HepG2 (cell line): ENCODE results near the gene CDH2. TPM values are rescaled to one million over a fixed set of nuclear protein-coding genes. Genes with fewer than 3 reads are reported as not detected.
A peak's percentile ranks its signal among the peaks of the same experiment; 100 is the strongest.

Experiments used
- ATAC-seq: fragments of 200-7000 bp; cut with Tn5 transposase; 3 replicates; pipeline ENCODE4 v1.9.1; 2020; ENCODE audit warnings: mild to moderate bottlenecking, moderate library complexity
- BruUV-seq: library from RNA; stranded (reverse); fragments of 400-500 nt; replicated peaks from 2 replicates; lab custom pipeline; 2021; lab: Mats Ljungman, UMichigan
- CTCF ChIA-PET: fragments of 300-600 bp; formaldehyde crosslinking; extraction: SDS; loops from one replicate; lab custom pipeline; 2021; ENCODE audit warnings: low total read pairs, inconsistent platforms, low intra/inter-chr PET ratio; lab: Yijun Ruan, JAX
- POLR2A ChIA-PET: fragments of 350-600 bp; sonication (Branson Sonifier 250); formaldehyde crosslinking; loops from one replicate; lab custom pipeline; 2020; ENCODE audit warnings: antibody characterized with exemption, inconsistent platforms; lab: Yijun Ruan, JAX
- DNase-seq: peaks from one replicate; pipeline ENCODE4 v3.0.0-alpha.2; 2015; ENCODE audit warnings: low spot score
- FAIRE-seq: peaks from 3 replicates; lab custom pipeline; 2011; peaks lifted over from hg19 to GRCh38; lab: Jason Lieb, UNC
- H2AFZ ChIP-seq: one replicate; pipeline ENCODE4 v1.6.1; 2011; ENCODE audit warnings: low read length, inconsistent platforms
- H3K27ac ChIP-seq: fragments of 300-600 bp; 3 replicates; pipeline ENCODE4 v1.8.0; 2011; ENCODE audit warnings: mixed run types, mild to moderate bottlenecking, mixed read lengths, low read length, inconsistent platforms; ENCODE audit not compliant: insufficient read depth; ENCODE audit errors: extremely low read length
- H3K27me3 ChIP-seq, 2 experiments: fragments of 200-600 bp in 1 of 2; 2 replicates in 1 of 2; 3 replicates in 1 of 2; pipeline versions ENCODE4 v1.6.0 to v1.8.0; 2011; ENCODE audit warnings: low read length in 2 of 2, mild to moderate bottlenecking in 2 of 2, moderate library complexity in 2 of 2, inconsistent platforms in 1 of 2; ENCODE audit not compliant: insufficient read depth in 2 of 2, control insufficient read depth in 1 of 2
- H3K36me3 ChIP-seq, 2 experiments: fragments of 200-600 bp in 1 of 2; replicated peaks in 1 of 2; 2 replicates in 1 of 2; 3 replicates in 1 of 2; pipeline versions ENCODE4 v1.5.1 to v1.8.0; 2011; ENCODE audit warnings: low read length in 2 of 2, inconsistent platforms in 1 of 2; ENCODE audit not compliant: insufficient read depth in 2 of 2, control insufficient read depth in 1 of 2
- H3K4me1 ChIP-seq: 2 replicates; pipeline ENCODE4 v1.5.1; 2012; ENCODE audit warnings: low read length, inconsistent platforms; ENCODE audit not compliant: insufficient read depth
- H3K4me2 ChIP-seq: 2 replicates; pipeline ENCODE4 v1.6.0; 2011; ENCODE audit warnings: low read depth, low read length, inconsistent platforms
- H3K4me3 ChIP-seq, 3 experiments: fragments of 200-600 bp in 1 of 3; sonication (generic), shearing (Covaris generic) in 1 of 3; replicated peaks in 1 of 3; 2 replicates each; pipeline ENCODE4 v1.5.1; 2011 to 2016; ENCODE audit warnings: low read length in 3 of 3, inconsistent platforms in 2 of 3, low read depth in 2 of 3, mild to moderate bottlenecking in 2 of 3, control low read depth in 1 of 3, mixed read lengths in 1 of 3; ENCODE audit not compliant: insufficient read depth in 1 of 3
- H3K79me2 ChIP-seq: one replicate; pipeline ENCODE4 v1.6.1; 2011; ENCODE audit warnings: low read length, inconsistent platforms; ENCODE audit not compliant: insufficient read depth
- H3K9ac ChIP-seq: 2 replicates; pipeline ENCODE4 v1.6.0; 2011; ENCODE audit warnings: mild to moderate bottlenecking, low read depth, low read length, inconsistent platforms; ENCODE audit not compliant: insufficient read depth
- H3K9me3 ChIP-seq: 2 replicates; pipeline ENCODE4 v1.5.1; 2012; ENCODE audit warnings: mild to moderate bottlenecking, low read length
- H4K20me1 ChIP-seq: 2 replicates; pipeline ENCODE4 v1.6.0; 2011; ENCODE audit warnings: inconsistent platforms, mild to moderate bottlenecking, low read length, moderate library complexity; ENCODE audit not compliant: insufficient read depth
- ARID3A ChIP-seq: IDR thresholded peaks from 2 replicates; pipeline ENCODE4 v1.6.1; 2012; ENCODE audit warnings: low read depth, low read length, improper control_type of control experiment
- GATAD2A ChIP-seq: IDR thresholded peaks from 2 replicates; pipeline ENCODE4 v1.6.1; 2016
- HDAC1 ChIP-seq: sonication (generic); formaldehyde crosslinking; IDR thresholded peaks from 2 replicates; pipeline ENCODE4 v1.5.1; 2020; ENCODE audit warnings: mild to moderate bottlenecking, missing genetic modification reagents
- HMG20A ChIP-seq: IDR thresholded peaks from 2 replicates; pipeline ENCODE4 v1.6.1; 2016; ENCODE audit warnings: borderline replicate concordance
- KDM2A ChIP-seq: sonication (generic); formaldehyde crosslinking; IDR thresholded peaks from 2 replicates; pipeline ENCODE4 v1.4.0; 2020; ENCODE audit warnings: low read depth, missing genetic modification reagents, borderline replicate concordance
- MBD4 ChIP-seq: IDR thresholded peaks from 2 replicates; pipeline ENCODE4 v1.6.1; 2012; ENCODE audit warnings: low read length, inconsistent platforms, borderline replicate concordance
- MED1 ChIP-seq: sonication (generic); formaldehyde crosslinking; IDR thresholded peaks from 2 replicates; pipeline ENCODE4 v1.4.0; 2020; ENCODE audit warnings: missing genetic modification reagents
- MEF2D ChIP-seq: sonication (generic); formaldehyde crosslinking; IDR thresholded peaks from 2 replicates; pipeline ENCODE4 v1.5.1; 2020; ENCODE audit warnings: mild to moderate bottlenecking, missing genetic modification reagents
- MEIS2 ChIP-seq: sonication (generic); formaldehyde crosslinking; IDR thresholded peaks from 2 replicates; pipeline ENCODE4 v1.9.0; 2021; ENCODE audit warnings: mild to moderate bottlenecking, missing genetic modification reagents
- MXD4 ChIP-seq: IDR thresholded peaks from 2 replicates; pipeline ENCODE4 v1.6.1; 2016; ENCODE audit warnings: mild to moderate bottlenecking, missing biosample characterization, missing genetic modification reagents
- NKX3-1 ChIP-seq: sonication (generic); formaldehyde crosslinking; IDR thresholded peaks from 2 replicates; pipeline ENCODE4 v1.5.0; 2020; ENCODE audit warnings: missing genetic modification reagents
- NR2F1 ChIP-seq, 2 experiments: fragments of 450-650 bp in 1 of 2; formaldehyde crosslinking in 1 of 2; IDR thresholded peaks; 2 replicates each; pipeline versions ENCODE4 v1.5.0 to v1.6.1; 2016 to 2020; ENCODE audit warnings: mild to moderate bottlenecking in 1 of 2, missing compliant biosample characterization in 1 of 2, missing genetic modification reagents in 1 of 2, moderate library complexity in 1 of 2
- NR2F6 ChIP-seq, 2 experiments: IDR thresholded peaks; 2 replicates each; pipeline ENCODE4 v1.6.1; 2016; ENCODE audit warnings: antibody characterized with exemption in 1 of 2, mild to moderate bottlenecking in 1 of 2
- PHF21A ChIP-seq: sonication (generic); formaldehyde crosslinking; IDR thresholded peaks from 2 replicates; pipeline ENCODE4 v1.5.0; 2020; ENCODE audit warnings: mild to moderate bottlenecking, missing genetic modification reagents
- SIX4 ChIP-seq: sonication (generic); formaldehyde crosslinking; IDR thresholded peaks from 2 replicates; pipeline ENCODE4 v1.4.0; 2020; ENCODE audit warnings: missing genetic modification reagents
- THRA ChIP-seq: sonication (generic); formaldehyde crosslinking; IDR thresholded peaks from 2 replicates; pipeline ENCODE4 v1.4.0; 2020; ENCODE audit warnings: missing genetic modification reagents, borderline replicate concordance
- ZNF10 ChIP-seq: sonication (generic); formaldehyde crosslinking; IDR thresholded peaks from 2 replicates; pipeline ENCODE4 v1.4.0; 2020; ENCODE audit warnings: mild to moderate bottlenecking, low read depth, missing genetic modification reagents, borderline replicate concordance
- ZNF331 ChIP-seq: sonication (generic); formaldehyde crosslinking; IDR thresholded peaks from 2 replicates; pipeline ENCODE4 v1.4.0; 2020; ENCODE audit warnings: missing genetic modification reagents
- ZNF350 ChIP-seq: sonication (generic); formaldehyde crosslinking; IDR thresholded peaks from 2 replicates; pipeline ENCODE4 v1.4.0; 2020; ENCODE audit warnings: mild to moderate bottlenecking, low read depth, missing genetic modification reagents, borderline replicate concordance
- ZNF790 ChIP-seq: sonication (generic); formaldehyde crosslinking; IDR thresholded peaks from 2 replicates; pipeline ENCODE4 v1.8.0; 2022; ENCODE audit warnings: missing genetic modification reagents, mild to moderate bottlenecking, borderline replicate concordance
- WGBS: methylation state at CpG from one replicate; pipeline ENCODE4 v1.1.6; 2017; ENCODE audit warnings: low lambda C conversion rate; 5-methylcytosine and 5-hydroxymethylcytosine counted together
- in situ Hi-C: cut with HindIII; loops from 2 replicates; pipeline ENCODE4 v1.10.0; 2017; ENCODE audit warnings: low pct_unique_long_range_greater_than_20kb; ENCODE audit not compliant: extremely low pct_ligation_motif_present
- intact Hi-C: fragments of 100-400 bp; cut with micrococcal nuclease; formaldehyde crosslinking; loops from one replicate; pipeline ENCODE4 v1.10.0; 2022; ENCODE audit not compliant: unreplicated experiment
- polyA plus RNA-seq, 8 experiments: library from polyadenylated mRNA; depleted of rRNA in 3 of 8; stranded (reverse) in 7 of 8; unstranded in 1 of 8; fragments of >200 nt; fragmentation: Illumina TruSeq in 4 of 8; extraction: Trizol in 4 of 8; gene quantifications; 2 replicates each; pipeline versions ENCODE4 v1.2.1 to v1.2.3, GENCODE V29; 2011 to 2016; ENCODE audit warnings: low read depth in 4 of 8, missing spikeins in 1 of 8, mixed read lengths in 1 of 8; ENCODE audit not compliant: insufficient read depth in 1 of 8
- total RNA-seq, 5 experiments: library from RNA; depleted of rRNA; stranded (reverse); fragments of >200 nt; fragmentation: Illumina TruSeq; extraction: Trizol; gene quantifications; 2 replicates each; pipeline ENCODE4 v1.2.3, GENCODE V29; 2016; ENCODE audit warnings: low read depth in 1 of 5

The CDH2 gene
- total and polyA plus RNA-seq, 2 of the 13 experiments (the other 11 are each of a cell fraction or from before 2014, with no cell fraction given) = 18.6 to 36.1 TPM

GRCh38 chr18:28128659-28128980 lies 48.3 kb downstream of the CDH2 start (continued):
- TF ChIP-seq PHF21A (CRISPR knock-in tag) = 0 out of 2 replicates have a peak, but pooled peaks have one; percentile 7
- TF ChIP-seq ZNF10 (CRISPR knock-in tag) = no peak
- TF ChIP-seq NR2F1 (CRISPR knock-in tag; IDR thresholded peaks at IDR 0.05) = 0 out of 4 replicates have a peak, but pooled peaks of 1 of the 2 experiments have one; percentile 4
- TF ChIP-seq MXD4 (CRISPR knock-in tag) = 0 out of 2 replicates have a peak, but pooled peaks have one; percentile 9
- 0 out of 2 replicates have a peak, but pooled peaks have one; percentile 3 for TF ChIP-seq KDM2A

- intact Hi-C loops (loop anchor here (1.0 to 5.0 kb wide), 5 partner anchors 37 to 160 kb away; no protein-coding TSS in a partner anchor), in situ Hi-C loops (no loop called here)
- peak overlapping the region; percentile 65 for H3K27ac ChIP-seq
- H2AFZ ChIP-seq = no peak overlapping the region
- no peaks in the 10 kb centered on the region for H4K20me1 ChIP-seq
- WGBS = 1% methylated on average over 5 of the region's 5 CpGs
- FAIRE-seq (peak; percentile 69), ATAC-seq (peak; percentile 93), DNase-seq (peak; percentile 92)
- peaks cover 60% of the 10 kb centered on the region for H3K4me1 ChIP-seq
- H3K4me2 ChIP-seq = peak overlapping the region; percentile 66
- peaks cover 11% of the 10 kb centered on the region for H3K79me2 ChIP-seq
- peak overlapping the region in 2 of 3 experiments; percentile 14 to 54; a peak in 3 of 6 replicates for H3K4me3 ChIP-seq
- POLR2A ChIA-PET = interaction anchor here (0.7 to 3.9 kb wide), 13 partner anchors 13 to 50 kb away, joined by 3 to 24 read pairs (median 4); partner anchors contain the start of gene CDH2
- no peaks in the 10 kb centered on the region for H3K9me3 ChIP-seq
- CTCF ChIA-PET = interaction anchor here (1.1 kb wide), 1 partner anchor 40 kb away, joined by 4 read pairs; no protein-coding TSS in a partner anchor
- no peaks in the 10 kb centered on the region for H3K27me3 ChIP-seq
- BruUV-seq = no TSS peak
- no peaks in the 10 kb centered on the region for H3K36me3 ChIP-seq
- H3K9ac ChIP-seq = peak overlapping the region; percentile 30; the same call in 1 of the 2 replicates
- TF ChIP-seq HDAC1 (CRISPR knock-in tag) = peak; percentile 21; the same call in 1 of the 2 replicates
- peak; percentile 48; the same call in 1 of the 2 replicates for TF ChIP-seq THRA
- TF ChIP-seq ZNF790 (CRISPR knock-in tag) = no peak
- peak; percentile 75; the same call in 1 of the 2 replicates for TF ChIP-seq HMG20A (CRISPR knock-in tag)
- 0 out of 2 replicates have a peak, but pooled peaks have one; percentile 31 for TF ChIP-seq MEF2D
- TF ChIP-seq ARID3A = peak; percentile 98
- 0 out of 2 replicates have a peak, but pooled peaks have one; percentile 74 for TF ChIP-seq MBD4
- peak; percentile 68; the same call in 1 of the 2 replicates for TF ChIP-seq ZNF350 (CRISPR knock-in tag)
- TF ChIP-seq NR2F6 (IDR thresholded peaks at IDR 0.05) = peak; percentile 78
- TF ChIP-seq NR2F6 (CRISPR knock-in tag; IDR thresholded peaks at IDR 0.05) = peak; percentile 85
- TF ChIP-seq GATAD2A (CRISPR knock-in tag) = peak; percentile 62
- TF ChIP-seq MED1 (CRISPR knock-in tag) = peak; percentile 68
- TF ChIP-seq SIX4 (CRISPR knock-in tag) = peak; percentile 63; the same call in 1 of the 2 replicates
- peak; percentile 98 for TF ChIP-seq MEIS2 (CRISPR knock-in tag)
- TF ChIP-seq NKX3-1 (CRISPR knock-in tag) = 0 out of 2 replicates have a peak, but pooled peaks have one; percentile 57
- TF ChIP-seq ZNF331 (CRISPR knock-in tag) = peak; percentile 41
Measured at GRCh38 chr18:28127763-28128658, 48.9 kb downstream of the CDH2 start.
